Endometrial microvascular endothelial cells (primary cell): ENCODE data around the gene SSBP4. TPM values are rescaled to one million over a fixed set of nuclear protein-coding genes. Genes with fewer than 3 reads are reported as not detected.

Experiments used
- in situ Hi-C: cut with HindIII; loops from 2 replicates; pipeline ENCODE4 v1.10.0; 2017; ENCODE audit warnings: low sequenced_read_pairs, low pct_unique_long_range_greater_than_20kb; ENCODE audit errors: inconsistent ontology term
- total RNA-seq: library from RNA; depleted of rRNA; stranded (reverse); fragments of >200 nt; gene quantifications from one replicate; pipeline ENCODE4 v1.2.3, GENCODE V29; 2015; ENCODE audit errors: inconsistent ontology term

SSBP4 gene
- total RNA-seq, 1 donor from 2014 or later, result 174 TPM

- in situ Hi-C loops, result no loop called here
Observed at GRCh38 chr19:18417250-18418028, 1.8 kb upstream of the SSBP4 start.

GRCh38 chr19:18418029-18418482 lies 1.1 kb upstream of the SSBP4 start:
- in situ Hi-C loops, result no loop called here

GRCh38 chr19:18418483-18419194 lies 559 bp upstream of the SSBP4 start:
- in situ Hi-C loops, result no loop called here

GRCh38 chr19:18419699-18420460 lies 682 bp downstream of the SSBP4 start:
- in situ Hi-C loops, result no loop called here

- in situ Hi-C loops, result no loop called here
Observed at GRCh38 chr19:18420930-18421329, 1.7 kb downstream of the SSBP4 start.

- in situ Hi-C loops, result no loop called here
Observed at GRCh38 chr19:18421371-18421959, 2.3 kb downstream of the SSBP4 start.

GRCh38 chr19:18422530-18423191 lies 3.5 kb downstream of the SSBP4 start:
- in situ Hi-C loops, result no loop called here

- in situ Hi-C loops, result no loop called here
Observed at GRCh38 chr19:18423258-18424020, 4.2 kb downstream of the SSBP4 start.

- in situ Hi-C loops, result no loop called here
Observed at GRCh38 chr19:18424122-18424889, 5.1 kb downstream of the SSBP4 start.

- in situ Hi-C loops, result no loop called here
Observed at GRCh38 chr19:18424890-18425514, 5.8 kb downstream of the SSBP4 start.

GRCh38 chr19:18425515-18426415 lies 6.6 kb downstream of the SSBP4 start:
- in situ Hi-C loops, result no loop called here

GRCh38 chr19:18426416-18426767 lies 7.2 kb downstream of the SSBP4 start:
- in situ Hi-C loops, result no loop called here

- in situ Hi-C loops, result no loop called here
Observed at GRCh38 chr19:18427080-18427742, 8.0 kb downstream of the SSBP4 start.

- in situ Hi-C loops, result no loop called here
Observed at GRCh38 chr19:18427743-18428113, 8.5 kb downstream of the SSBP4 start.

GRCh38 chr19:18428173-18428786 lies 9.1 kb downstream of the SSBP4 start:
- in situ Hi-C loops, result no loop called here
